HG02885 (cell line): ENCODE measurements around the gene CEP70.

Experiments used
- ATAC-seq: cut with Tn5 transposase; IDR thresholded peaks from one replicate; pipeline ENCODE4 v1.9.1; 2021; ENCODE audit warnings: mild to moderate bottlenecking; ENCODE audit not compliant: unreplicated experiment, poor library complexity

Gene CEP70

DNA sequence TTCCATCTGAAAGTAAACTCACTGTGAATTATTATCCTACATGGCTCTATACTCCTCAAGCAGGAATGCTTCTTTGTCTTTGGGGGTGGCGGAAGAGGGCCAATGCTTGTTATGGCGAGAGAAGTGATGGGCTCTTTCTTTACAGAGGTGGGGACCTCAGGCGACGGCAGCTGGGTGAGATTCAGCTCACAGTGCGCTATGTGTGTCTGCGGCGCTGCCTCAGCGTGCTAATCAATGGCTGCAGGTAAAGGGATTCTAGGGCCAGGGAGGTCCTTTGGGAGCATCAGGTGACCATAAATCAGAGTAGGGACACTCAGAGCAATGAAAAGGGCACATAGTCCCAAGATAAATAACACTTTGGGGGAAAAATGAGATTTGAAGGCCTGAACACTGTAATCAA lies 120.7 kb downstream of the CEP70 start:
- no peak for ATAC-seq

GRCh38 chr3:138472141-138472825 lies 121.8 kb downstream of the CEP70 start:
- no peak for ATAC-seq

GRCh38 chr3:138471481-138471880 lies 122.6 kb downstream of the CEP70 start:
- no peak for ATAC-seq

GRCh38 chr3:138470687-138471086 lies 123.4 kb downstream of the CEP70 start:
- ATAC-seq, result no peak

GRCh38 chr3:138469874-138470273 lies 124.2 kb downstream of the CEP70 start:
- ATAC-seq, result no peak

DNA sequence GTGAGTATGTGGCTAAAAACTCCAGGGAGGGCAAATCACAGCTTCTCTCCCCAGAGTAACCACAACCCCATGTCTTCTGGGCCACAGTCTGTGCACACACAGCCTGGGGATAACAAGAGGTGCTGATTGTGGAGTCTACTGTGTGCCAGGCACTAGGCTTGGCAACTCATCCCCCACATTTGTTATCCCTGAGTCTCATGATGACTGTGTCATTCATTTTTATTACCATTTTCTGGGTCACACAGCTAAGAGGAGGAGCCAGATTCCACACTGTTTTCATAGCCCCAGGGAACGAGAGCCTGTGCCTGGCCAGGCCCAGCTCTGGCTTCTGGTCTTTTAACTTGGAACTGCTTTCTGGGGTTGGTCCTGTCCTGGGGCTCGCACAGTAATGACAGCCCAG lies 125.2 kb downstream of the CEP70 start:
- no peak for ATAC-seq

DNA sequence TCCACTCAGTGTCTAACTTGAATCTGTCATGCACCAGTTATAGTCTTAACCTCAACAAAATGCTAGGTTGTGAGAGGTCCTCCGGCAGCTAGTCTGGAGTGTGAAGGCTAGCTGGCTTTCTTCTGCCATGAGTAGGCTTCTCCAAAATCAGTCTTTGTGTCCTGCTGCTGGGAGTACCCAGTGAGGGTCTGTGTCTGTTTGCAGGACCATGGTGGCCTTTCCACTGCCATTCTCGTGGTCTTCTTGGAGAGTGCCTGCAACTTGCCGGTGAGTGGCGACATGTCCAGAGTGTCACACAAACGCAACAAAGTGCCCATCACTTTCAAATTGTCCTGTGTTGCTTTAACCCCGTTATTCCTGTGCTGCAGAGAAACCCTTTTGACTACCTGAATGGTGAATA lies 125.6 kb downstream of the CEP70 start:
- ATAC-seq, result no peak

- no peak for ATAC-seq
Observed at GRCh38 chr3:138467931-138468330, 126.1 kb downstream of the CEP70 start.

GRCh38 chr3:138465925-138466324 lies 128.1 kb downstream of the CEP70 start:
- ATAC-seq, result no peak

DNA sequence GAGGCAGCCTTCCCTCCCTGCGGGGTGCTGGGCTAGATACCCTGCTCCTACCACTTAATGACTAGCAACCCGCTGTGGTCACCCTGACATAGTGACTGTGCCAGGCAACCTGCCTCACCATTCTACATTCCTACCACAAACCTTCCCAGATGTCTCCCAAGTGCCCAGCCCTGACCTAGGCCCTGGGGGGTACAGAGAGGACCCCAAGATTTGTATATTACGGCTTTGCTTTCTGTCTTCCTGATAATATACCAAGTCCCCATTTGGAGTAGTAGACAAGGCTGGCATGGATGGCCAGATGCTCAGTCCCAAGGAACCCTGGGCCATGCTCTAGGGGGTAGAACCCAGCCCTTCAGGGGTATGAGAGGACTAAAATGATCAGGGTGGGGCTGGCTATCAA lies 128.6 kb downstream of the CEP70 start:
- ATAC-seq, result no peak

DNA sequence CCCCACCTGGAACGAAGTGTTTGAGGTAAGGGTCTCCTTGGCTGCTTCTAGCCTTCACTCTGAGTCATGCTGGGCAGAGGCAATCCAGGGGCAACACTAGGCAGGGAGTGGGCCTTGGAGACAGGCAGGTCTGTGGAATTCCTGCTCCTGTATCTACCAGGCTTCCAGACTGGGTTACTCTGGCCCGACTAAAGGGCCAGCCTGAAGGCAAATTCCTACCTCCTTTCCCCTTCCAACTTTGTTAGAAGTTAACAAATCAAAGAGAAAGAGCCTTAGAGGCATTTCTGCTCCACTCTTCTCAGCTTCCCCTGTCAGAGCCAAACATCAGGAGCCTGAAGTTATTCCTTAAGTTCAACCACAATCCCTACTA lies 129.6 kb downstream of the CEP70 start:
- ATAC-seq, result no peak

DNA sequence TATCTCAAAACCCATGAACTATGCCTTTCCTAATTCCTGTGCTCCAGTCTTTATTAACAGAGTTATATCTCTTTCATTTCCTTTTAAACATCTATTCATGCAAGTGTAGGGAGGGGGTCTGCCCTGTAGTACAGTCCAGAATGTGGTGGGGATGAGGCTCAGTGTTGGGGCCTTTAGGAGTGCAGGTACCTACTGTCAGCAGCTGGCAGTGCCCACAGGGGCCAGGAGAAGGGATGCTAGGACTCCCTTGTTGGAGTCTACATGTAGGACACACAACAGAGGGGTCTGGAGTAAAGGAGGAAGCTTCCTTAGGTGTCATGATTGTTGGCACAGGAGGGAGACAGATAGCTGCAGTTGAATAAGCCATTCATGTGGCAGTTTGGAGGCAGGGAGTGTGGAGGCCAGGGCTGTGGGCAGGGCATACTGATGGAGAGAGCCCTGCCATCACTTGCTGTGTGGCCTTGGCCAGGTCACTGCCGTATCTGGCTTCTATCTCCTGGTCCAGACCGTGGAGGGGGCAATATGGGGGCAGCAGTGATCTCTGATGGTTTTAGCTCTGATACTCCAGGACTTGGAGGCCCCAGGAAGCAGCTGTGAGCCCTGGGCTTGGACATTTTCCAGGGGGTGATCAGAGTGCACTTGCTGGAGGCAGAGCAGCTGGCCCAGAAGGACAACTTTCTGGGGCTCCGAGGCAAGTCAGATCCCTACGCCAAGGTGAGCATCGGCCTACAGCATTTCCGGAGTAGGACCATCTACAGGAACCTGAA lies 130.2 kb downstream of the CEP70 start:
- ATAC-seq, result no peak

- no peak for ATAC-seq
Observed at GRCh38 chr3:138461896-138462295, 132.2 kb downstream of the CEP70 start.

DNA sequence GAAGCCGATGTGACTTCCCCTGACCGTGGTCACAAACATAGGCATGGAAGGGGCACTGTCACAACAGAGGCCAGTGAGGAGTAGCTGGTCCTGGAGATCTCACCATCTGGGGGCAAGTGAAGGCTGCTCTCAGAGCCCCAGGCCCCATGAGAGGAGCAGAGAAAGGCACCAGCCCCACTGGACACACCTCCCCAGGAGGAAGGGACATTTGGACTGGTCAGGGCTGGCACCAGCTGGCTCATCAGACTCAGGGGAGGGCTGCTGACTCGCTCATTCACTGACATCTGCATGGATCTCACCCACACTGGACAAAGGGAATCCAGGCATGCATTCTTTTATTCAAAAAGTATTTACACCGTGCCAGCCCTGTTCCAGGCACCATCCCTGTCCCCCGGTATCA lies 132.8 kb downstream of the CEP70 start:
- ATAC-seq, result no peak

- no peak for ATAC-seq
Observed at GRCh38 chr3:138460536-138461205, 133.4 kb downstream of the CEP70 start.

DNA sequence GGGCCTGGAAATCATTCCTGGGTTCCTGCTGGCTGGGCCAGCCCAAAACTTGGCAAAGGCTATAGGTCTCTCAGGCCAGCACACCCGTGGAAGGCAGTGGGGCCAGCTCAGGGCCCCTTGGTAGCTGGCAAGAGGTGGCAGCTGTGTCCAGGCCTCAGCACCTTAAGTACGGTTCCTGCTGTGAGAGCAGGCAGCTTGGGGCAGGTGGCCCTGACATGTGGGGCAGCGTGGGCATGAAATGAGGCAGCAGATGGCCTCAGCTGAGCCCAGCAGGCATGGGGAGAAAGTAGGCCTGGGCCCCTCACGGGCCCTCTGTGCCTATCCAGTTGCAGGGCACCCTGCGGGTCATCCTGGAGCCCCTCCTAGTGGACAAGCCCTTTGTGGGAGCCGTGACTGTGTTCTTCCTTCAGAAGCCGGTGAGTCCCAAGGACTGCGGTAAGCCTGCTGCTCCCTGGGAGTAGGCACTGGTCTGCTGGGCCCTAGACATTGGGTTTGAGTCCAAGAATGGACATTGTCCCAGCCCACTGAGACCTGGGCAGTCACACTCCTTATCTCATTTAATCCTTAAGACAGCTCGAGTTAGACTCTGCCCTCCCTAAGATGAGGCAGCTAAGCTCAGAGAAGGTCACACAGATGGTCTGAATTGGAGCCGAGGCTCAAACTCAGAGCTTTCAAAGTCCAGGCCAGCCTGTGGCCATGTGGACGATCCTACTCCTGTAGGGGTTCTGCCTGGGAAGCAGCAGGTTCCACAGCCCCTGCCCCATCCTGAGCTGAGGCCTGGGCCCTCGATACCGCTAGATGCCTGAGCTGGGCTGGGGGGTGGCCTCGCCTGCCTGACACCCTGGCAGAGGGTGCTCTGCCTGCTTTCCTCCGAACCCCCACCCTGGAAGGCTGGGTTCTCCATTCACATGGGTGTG lies 134.2 kb downstream of the CEP70 start:
- ATAC-seq, result no peak

GRCh38 chr3:138458774-138459499 lies 135.1 kb downstream of the CEP70 start:
- ATAC-seq, result no peak

- no peak for ATAC-seq
Observed at GRCh38 chr3:138457863-138458735, 136.0 kb downstream of the CEP70 start.
